GM19239 (cell line): Measurements from ENCODE around the gene PPP1R13L.

Experiments
- DNase-seq: peaks from one replicate; pipeline ENCODE4 v3.0.0; 2011; ENCODE audit warnings: low spot score; ENCODE audit not compliant: insufficient read length
- FAIRE-seq: peaks from 2 replicates; lab custom pipeline; 2011; peaks lifted over from hg19 to GRCh38; lab: Jason Lieb, UNC

PPP1R13L gene

DNA sequence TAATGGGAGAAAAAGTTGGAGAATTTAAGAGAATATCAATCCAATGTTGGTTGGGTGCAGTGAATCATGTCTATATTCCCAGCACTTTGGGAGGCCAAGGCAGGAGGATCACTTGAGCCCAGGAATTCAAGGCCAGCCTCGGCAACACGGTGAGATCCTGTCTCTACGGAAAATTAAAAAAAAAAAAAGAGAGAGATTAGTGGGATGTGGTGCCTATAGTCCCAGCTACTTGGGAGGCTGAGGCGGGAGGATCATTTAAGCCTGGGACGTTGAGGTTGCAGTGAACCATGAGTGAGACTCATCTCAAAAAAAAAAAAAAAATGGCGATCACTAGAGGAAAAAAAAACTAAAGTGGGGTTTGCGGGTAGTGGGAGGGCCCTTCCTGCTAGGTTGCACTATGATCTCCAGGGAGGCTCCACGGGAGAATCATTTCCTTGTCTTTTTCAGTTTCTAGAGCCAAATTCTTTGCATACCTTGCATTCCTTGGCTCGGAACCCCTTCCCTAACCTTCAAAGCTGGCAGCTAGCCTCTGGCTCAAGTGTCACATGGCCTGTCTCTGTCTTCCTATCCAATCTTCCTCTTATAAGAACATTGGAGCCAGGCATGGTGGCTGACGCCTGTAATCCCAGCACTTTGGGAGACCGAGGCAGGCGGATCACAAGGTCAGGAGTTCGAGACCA is 28.7 kb downstream of the PPP1R13L start:
- FAIRE-seq (no peak), DNase-seq (no peak)

DNA sequence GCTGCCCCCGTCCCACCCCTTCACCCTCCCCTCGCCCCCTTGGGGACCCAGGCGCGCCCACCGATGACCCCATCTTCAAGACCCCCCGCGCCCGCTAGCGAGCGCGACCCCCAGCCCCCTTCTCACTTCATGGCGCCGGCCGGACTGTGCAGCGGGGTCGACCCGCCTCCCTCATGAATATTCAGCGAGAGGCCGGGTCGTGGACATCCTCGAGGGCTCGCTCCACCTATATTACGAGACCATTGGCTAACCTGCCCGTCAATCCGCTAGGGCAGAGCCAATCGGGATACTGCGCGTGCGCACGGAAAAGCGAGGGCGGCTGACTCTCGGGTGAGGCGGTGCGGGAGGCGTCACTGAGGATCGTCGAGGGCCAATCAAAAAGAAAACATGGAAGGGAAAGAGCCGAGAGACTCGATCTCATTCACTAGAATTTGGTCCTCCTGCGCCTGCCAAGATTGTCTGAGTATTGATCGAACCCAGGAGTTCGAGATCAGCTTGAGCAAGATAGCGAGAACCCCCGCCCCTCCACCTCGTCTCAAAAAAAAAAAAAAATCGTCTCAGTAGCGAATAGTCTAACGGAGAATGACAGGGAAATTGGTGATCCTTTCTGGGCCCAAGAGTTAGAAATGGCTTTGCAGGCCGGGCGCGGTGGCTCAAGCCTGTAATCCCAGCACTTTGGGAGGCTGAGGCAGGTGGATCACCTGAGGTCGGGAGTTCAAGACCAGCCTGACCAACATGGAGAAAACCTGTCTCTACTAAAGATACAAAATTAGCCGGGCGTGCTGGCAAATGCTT is 34.3 kb downstream of the PPP1R13L start, which contains the start of gene ERCC2:
Gene ERCC2, minus strand, starts transcription at position 164 of the 795 bp plus-strand sequence. Its CDS starts 33 bp downstream, at position 131.
- FAIRE-seq: peak; percentile 94
- peak; percentile 100 for DNase-seq

DNA sequence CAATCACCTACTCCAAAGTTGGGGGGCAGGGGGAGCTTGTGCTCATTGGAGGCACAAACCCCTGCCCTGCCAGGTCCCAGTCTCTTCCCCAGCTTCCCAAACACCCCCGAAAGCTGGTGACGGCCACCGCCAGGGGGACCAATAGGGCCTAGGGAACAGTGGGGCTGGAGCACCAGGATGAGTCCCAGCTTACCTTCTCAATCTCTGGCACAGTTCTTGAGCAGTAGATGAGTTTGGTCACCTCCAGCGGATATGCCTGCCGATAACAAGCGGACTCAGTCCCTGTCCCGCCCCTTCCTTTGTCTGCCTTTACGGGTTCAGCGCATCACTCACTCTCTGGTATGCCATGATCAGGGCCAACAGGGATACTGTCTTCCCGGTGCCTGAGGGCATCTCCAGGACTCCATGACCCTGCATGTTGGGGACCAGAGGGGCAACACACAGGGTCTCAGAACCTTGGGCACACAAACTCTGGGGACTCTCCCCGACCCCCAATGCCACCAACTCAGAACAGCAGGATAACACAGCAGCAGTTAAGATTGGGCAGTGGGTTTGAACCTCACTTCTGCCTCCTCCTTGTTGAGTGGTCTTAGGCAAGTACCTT is 36.0 kb downstream of the PPP1R13L start:
- DNase-seq (no peak), FAIRE-seq (no peak)

DNA sequence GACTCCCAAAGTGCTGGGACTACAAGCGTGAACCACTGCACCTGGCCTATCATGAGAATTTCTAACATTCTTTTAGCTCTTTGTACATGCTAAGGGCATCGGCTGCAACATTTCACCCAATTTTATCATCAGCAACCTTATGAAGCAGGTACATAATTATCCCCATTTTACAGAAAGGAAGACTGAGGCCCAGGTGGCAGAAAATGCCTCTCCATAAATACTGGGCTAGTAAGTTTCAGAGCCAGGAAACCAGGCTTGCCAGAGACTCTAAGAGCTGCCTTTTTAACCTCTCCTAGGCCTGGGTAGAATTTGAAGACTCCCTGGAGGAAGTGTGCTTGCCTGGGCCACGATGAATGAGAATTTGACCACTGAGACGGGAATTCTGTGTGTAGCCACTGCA is 36.7 kb downstream of the PPP1R13L start:
- DNase-seq: no peak
- FAIRE-seq: no peak

DNA sequence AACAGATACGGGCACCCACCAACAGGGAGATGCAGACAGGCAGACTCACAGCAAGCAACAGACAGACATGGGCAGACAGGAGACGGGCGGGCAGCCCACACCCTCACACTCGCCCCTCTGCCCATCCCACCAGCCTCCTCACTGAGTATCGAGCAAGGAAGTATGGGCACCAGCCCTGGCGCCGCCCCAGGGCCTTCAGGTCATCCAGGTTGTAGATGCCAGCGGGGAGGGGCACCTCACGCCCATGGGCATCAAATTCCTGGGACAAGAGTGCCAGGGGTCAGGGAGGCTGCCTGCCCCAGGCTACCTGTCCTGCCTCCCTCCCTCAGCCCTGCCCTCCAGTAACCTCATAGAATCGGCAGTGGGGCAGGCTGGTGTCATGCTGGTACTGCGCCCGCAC is 40.2 kb downstream of the PPP1R13L start:
- DNase-seq (no peak), FAIRE-seq (no peak)

DNA sequence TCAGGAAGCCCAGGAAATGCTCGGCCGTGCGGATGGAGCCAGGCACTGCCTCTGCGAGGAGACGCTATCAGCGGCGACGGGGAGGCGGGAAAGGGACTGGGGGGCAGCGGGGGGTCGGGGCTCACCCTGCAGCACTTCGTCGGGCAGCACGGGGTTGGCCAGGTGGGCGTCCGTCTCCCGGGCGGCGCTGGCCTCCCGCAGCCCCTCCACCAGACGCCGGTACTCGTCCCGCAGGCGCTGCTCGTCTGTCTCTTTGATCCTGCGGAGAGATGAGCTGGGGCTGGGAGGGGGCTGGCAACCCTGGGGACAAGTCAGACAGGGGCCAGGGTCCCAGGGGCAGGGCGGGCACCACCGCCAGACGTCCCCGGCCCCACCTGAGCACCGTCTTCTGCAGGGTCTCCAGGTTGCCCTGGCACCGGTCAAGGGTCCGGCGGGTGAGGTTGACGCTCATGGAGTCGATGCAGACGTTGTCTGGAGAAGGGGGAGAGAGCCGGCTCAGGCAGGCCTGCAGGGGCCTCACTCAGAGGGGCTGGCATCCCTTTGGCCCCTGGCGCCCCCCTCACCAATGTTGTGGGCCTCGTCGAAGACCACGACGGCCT is 40.9 kb downstream of the PPP1R13L start:
- no peak for FAIRE-seq
- no peak for DNase-seq

DNA sequence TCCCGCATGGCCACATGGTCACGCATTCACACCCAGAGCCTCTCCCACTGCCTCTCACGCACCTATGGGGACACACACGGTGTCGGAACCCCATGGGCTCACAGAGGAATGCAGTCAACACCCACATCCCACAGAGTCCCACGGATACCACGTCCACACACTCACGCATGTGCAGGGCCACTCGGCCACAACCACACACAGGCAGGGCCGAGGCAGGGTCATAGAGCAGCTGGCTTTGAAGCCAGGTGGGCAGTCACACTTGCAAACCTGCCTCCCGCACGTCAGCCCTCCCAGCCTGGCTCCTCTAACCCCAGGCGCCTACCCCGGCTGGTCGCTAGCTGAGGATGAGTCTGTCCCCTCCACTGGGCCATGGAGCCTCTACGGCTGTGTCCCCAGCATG is 42.6 kb downstream of the PPP1R13L start:
- FAIRE-seq: no peak
- DNase-seq: no peak

DNA sequence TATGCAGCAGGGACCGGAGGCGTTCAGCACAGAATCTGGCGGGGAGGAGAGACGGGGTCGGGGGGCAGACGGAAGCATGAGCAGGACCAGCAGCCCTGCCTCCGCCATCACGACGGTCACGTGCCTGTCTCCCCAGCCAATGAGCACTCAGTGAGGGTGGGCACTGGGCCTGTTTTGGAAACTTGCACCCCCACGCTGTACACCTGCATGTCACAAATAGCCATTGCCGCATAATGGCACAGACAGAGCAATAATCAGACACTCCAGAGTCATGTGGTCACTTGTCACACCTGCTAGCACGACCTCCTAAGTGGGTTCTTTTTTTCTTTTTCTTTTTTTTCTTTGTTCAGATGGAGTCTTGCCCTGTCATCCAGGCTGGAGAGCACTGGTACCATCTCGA is 43.3 kb downstream of the PPP1R13L start:
- DNase-seq (no peak), FAIRE-seq (no peak)

DNA sequence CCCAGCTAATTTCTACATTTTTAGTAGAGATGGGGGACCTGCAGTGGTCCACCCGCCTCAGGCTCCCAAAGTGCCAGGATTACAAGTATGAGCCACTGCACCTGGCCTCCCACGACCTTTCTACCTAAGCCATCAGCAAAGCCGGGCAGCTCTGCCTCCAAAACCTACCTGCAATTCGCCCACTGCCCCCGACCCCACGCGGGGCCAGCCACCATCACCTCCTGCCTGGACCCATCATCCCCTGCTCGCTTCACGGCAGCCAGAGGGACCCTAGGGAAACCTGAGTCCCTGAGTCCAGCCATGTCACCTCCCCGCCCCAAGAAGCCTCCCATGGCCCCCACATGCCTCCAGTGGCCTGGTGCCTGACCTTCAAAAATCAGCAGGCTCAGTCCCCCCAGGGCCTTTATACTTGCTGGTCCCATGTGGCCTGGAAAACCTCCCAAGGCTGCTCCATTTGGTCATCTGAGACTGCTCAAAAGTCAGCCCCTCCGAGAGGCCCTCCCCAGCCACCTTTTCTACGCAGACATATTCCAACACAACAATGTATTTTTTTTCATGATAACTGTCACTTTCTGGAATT is 46.6 kb downstream of the PPP1R13L start:
- no peak for DNase-seq
- no peak for FAIRE-seq

DNA sequence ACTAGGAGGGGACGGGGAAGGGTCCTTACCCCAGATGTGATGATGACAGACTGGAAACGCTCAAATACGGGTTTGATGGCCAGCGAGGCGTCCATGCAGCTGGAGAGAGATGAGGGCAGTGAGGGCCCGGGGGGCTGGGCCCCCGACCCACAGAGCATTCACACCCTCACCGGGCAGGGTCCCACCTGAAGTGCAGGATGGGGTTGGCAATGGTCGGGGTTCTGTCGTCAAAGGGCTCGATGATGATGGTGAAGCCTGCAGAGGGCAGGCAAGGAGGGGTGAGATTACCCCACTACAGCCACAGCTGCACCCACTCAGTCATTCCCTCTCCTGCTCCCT is 47.5 kb downstream of the PPP1R13L start:
- DNase-seq: no peak
- FAIRE-seq: no peak

DNA sequence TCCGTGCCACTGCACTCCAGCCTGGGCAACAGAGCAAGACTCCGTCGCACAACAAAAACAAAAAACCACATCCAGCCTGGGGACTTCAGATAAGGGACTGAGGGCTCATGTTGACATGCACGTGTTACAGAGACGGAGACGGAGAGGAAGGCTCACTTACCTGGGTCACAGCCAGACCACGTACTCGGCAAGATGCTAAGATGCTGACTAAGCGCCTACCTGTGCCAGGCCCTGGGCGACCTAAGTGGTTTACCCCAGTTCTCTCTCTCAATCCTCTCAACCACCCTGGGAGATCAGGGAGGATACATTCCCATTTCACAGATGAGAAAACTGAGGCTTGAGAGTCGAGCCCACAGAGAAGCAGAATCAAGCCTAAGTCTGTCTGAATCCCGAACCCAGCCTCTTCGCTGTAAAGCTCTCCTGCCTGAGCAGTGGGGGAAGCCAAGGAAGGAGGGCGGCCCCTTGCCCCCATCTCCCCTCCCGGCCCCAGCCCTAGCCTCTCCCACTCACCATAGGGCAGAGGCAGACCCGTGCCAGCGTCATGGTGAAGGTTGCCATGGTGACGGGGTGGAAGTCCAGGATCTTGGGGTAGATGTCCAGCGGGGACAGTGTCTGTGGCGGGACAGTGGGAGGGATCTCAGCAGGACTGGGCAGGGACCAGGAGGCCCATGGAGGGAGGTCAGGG is 48.0 kb downstream of the PPP1R13L start:
- DNase-seq: no peak
- no peak for FAIRE-seq

DNA sequence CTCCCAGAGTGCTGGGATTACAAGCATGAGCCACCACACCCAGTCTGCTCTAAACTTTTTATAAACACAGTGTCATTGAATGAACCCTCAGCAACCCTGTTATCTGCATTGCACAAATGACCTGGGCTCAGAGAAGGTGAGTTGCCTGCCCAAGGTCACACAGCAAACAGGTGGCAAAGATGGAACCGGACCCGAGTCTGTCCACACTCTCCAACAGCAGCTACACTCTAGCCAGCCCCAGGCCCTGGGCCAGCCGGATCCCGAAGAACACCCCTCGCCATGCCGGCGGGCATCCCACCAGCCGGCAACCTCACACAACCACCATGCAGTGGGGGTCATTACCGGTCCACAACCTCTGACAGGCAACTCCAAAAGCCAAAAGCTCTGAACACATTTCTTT is 49.0 kb downstream of the PPP1R13L start:
- DNase-seq (no peak), FAIRE-seq (no peak)

DNA sequence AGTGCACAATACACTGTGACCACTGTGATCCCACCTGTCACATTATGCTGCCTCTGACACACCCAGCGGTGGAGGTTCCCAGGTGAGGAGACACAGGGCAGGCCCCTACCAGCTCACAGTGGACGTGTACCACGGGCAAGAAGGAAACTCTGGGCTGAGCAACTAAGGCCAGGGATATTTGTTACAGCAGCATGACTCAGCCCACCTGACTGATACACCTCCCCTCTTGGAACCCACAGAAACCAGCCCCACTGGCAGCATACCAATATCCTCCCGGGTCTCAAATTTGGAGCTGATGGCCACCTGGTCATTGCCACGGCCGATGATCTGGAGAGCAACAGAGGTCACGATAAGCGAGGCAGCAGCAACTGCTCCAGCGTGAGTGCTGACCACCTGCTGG is 49.5 kb downstream of the PPP1R13L start:
- DNase-seq (no peak), FAIRE-seq (no peak)

DNA sequence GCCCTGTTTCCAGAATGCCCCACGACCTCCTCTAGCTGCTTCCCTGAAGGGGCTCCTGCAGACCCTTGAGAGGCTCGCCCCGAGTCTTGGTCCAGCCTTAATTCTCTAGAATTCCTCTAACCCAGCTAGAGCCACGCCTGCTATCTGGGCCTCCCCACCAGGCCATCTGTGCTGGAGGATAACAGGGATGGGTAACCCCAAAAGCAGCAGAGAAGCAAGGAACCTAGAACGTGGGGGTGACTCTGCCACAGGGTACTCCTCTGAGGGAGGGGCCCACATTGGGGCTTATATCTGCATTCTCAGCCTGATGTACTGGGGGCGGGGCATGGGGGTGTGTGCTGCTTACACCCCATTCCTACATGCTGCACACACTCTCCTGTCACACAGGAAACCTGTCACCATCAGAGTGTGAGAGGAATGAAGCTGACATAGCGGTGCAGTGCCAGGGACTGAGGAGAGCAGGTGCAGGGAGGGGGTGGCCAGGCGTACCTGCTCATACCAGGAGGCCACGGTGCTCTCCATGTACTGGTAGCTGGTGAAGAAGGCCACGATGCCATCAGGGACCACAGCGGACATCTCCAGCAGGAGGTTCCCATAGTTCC is 50.5 kb downstream of the PPP1R13L start:
- no peak for FAIRE-seq
- no peak for DNase-seq

DNA sequence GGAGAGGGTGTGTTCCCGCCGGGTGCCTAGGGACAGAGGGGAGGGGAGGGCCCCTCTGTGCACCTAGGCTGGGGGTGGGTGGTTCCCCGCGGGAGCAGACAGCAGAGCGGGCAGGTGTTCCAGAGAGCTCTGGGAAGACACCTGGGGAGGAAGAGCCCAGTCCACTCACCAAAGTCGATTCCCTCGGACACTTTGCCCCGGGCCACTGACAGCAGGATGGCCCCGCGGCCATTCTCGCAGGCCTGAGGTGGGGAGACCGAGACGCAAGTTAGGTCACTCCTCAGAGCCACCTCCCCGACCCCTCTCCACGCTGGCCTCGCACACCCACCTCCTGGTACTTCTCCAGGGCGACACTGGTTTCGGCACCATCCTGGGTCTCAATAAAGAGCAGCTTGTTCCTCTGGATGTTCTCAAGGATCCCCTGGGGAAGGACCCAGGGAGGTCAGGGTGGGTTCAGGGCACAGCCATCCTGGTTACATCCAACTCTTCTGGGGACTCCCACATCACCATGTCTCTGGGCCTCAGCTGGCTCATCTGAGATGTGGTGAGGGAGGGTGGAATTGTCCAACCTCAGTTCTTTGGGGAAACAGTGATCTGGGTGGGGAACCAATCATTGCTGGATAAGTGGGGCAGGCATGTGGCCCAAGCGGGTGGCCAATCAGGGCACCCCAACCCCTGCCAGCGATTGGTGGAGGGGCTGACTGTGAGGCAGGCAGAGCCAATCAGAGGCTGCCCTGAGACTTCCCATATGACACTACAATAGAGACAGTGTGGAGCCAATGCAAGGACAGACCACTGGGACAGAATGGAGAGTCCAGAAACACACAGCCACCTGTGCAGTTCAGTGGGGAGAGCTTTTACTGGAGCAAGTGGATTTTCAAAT is 51.7 kb downstream of the PPP1R13L start:
- FAIRE-seq: no peak
- no peak for DNase-seq

DNA sequence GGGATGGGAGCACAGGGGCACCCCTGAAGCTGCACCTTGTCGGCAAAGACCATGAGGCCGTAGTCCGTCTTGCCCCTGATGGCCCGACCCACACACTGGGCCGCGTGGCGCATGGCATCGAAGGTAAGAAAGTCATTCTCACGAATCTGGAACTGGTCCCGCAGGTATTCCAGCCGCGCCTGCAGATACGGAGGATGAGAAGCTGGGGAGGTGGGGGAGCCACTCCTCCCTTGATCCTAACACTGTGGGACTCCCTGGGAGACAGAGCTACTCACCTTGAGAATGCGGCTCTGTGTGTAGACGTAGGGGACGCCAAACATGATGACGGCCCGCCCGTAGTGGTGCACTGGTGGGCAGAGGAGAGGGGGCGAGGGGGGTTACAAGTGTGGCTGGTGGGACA is 52.4 kb downstream of the PPP1R13L start:
- DNase-seq: no peak
- FAIRE-seq: no peak

DNA sequence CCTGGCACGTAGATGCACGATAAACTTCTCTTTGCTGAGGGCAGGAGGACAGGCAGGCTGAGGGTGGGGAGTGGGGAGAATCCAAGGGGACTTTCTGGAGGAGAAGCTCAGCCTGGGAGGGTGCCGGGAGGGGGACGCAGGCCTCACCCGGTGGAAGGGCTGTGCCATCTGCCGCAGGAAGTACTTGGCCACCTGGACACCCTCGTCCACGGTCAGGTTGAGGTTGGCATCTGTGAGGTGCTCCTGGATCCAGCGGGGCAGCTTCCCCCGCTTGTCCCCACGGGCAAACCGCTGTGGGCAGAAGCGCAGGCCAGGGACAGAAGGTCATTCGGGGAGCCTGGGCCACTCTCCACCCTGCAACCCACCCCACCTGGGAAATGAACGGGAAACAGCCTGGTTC is 52.8 kb downstream of the PPP1R13L start:
- FAIRE-seq: no peak
- no peak for DNase-seq

DNA sequence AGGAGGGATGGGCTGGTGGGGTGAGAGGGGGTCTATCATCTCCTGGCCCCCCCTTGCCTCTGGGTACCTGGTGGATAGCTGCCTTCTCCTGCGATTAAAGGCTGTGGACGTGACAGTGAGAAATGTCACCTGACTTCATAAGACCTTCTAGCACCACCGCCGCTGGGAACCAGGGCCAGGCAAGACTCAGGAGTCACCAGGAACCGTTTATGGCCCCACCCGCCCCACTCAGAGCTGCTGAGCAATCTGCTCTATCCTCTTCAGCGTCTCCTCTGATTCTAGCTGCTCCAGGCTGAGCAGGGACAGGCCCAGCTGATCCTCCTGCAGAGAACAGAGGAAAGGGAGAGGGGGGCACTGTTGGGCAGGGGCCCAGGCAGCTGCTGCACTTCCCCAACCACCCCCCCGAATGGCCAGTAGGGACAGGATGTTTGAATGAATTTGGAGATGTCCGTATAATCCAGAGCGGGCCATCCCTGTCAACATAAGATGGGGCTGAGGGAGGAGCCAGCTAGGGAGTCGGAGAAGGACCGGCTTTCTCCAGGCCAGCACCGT is 53.4 kb downstream of the PPP1R13L start:
- DNase-seq (no peak), FAIRE-seq (no peak)
